Measurements from ENCODE around the gene KIF1B.

GRCh38 chr1:10225573-10225972 is 15.2 kb downstream of the KIF1B start:
- no peak for TF ChIP-seq GABPA (IDR thresholded peaks at IDR 0.05 in 1 of 2, conservative IDR thresholded peaks at IDR 0.05 in 1 of 2)
- no peak for TF ChIP-seq CTCF (IDR thresholded peaks at IDR 0.05; ENCODE audit: low read depth, low read length, missing input control)

Data from liver (tissue), 3 donors.